IMR-90 (cell line): Measurements from ENCODE around the gene PLA2G4F. TPM values are rescaled to one million over a fixed set of nuclear protein-coding genes. Genes with fewer than 3 reads are reported as not detected.

Source experiments
- ATAC-seq: fragments of 200-7000 bp; cut with Tn5 transposase; 2 replicates; pipeline ENCODE4 v1.9.1; 2020; ENCODE audit warnings: low read depth, mild to moderate bottlenecking, moderate library complexity
- BruUV-seq: library from RNA; stranded (reverse); fragments of 400-500 nt; replicated peaks from 2 replicates; lab custom pipeline; 2021; lab: Mats Ljungman, UMichigan
- CTCF ChIA-PET: fragments of 300-600 bp; formaldehyde crosslinking; extraction: SDS; loops from one replicate; lab custom pipeline; 2021; ENCODE audit warnings: antibody characterized with exemption; lab: Yijun Ruan, JAX
- POLR2A ChIA-PET: fragments of 300-600 bp; sonication (Branson Sonifier 250); formaldehyde crosslinking; loops from one replicate; lab custom pipeline; 2022; ENCODE audit warnings: antibody characterized with exemption; ENCODE audit not compliant: unreplicated experiment; lab: Charles Lee
- DNase-seq: peaks from one replicate; pipeline ENCODE4 v3.0.0; 2013
- H2AFZ ChIP-seq: replicated peaks from 2 replicates; pipeline ENCODE3; 2013; ENCODE audit warnings: low read length, mild to moderate bottlenecking; ENCODE audit not compliant: poor library complexity
- H2AK5ac ChIP-seq: 2 replicates; pipeline ENCODE4 v1.6.1; 2013; ENCODE audit warnings: low read depth, low read length, inconsistent platforms
- H2AK9ac ChIP-seq: replicated peaks from 2 replicates; pipeline ENCODE3; 2013; ENCODE audit warnings: mild to moderate bottlenecking, low read depth, low read length, moderate library complexity; ENCODE audit not compliant: poor library complexity
- H2BK120ac ChIP-seq: 2 replicates; pipeline ENCODE4 v1.6.1; 2013; ENCODE audit warnings: low read depth, low read length, inconsistent platforms
- H2BK15ac ChIP-seq: 3 replicates; pipeline ENCODE4 v1.6.1; 2013; ENCODE audit warnings: low read depth, low read length, inconsistent platforms
- H2BK20ac ChIP-seq: 2 replicates; pipeline ENCODE4 v1.6.1; 2013; ENCODE audit warnings: low read depth, mild to moderate bottlenecking, inconsistent platforms, low read length, moderate library complexity
- H2BK5ac ChIP-seq: 2 replicates; pipeline ENCODE4 v1.6.1; 2013; ENCODE audit warnings: mild to moderate bottlenecking, low read depth, low read length, inconsistent platforms; ENCODE audit not compliant: poor library complexity, severe bottlenecking
- H3K14ac ChIP-seq: replicated peaks from 2 replicates; pipeline ENCODE4 v1.6.1; 2013; ENCODE audit warnings: low read depth, low read length, inconsistent platforms
- H3K18ac ChIP-seq: 2 replicates; pipeline ENCODE4 v1.6.1; 2013; ENCODE audit warnings: low read depth, low read length, control low read depth
- H3K23ac ChIP-seq: 2 replicates; pipeline ENCODE4 v1.6.1; 2013; ENCODE audit warnings: low read depth, low read length, inconsistent platforms
- H3K27ac ChIP-seq: 2 replicates; pipeline ENCODE4 v1.5.1; 2013; ENCODE audit warnings: mild to moderate bottlenecking, control low read depth, low read length; ENCODE audit not compliant: insufficient read depth
- H3K27me3 ChIP-seq: 2 replicates; pipeline ENCODE4 v1.6.1; 2013; ENCODE audit warnings: low read length; ENCODE audit not compliant: control insufficient read depth, insufficient read depth
- H3K36me3 ChIP-seq: 2 replicates; pipeline ENCODE4 v1.6.1; 2013; ENCODE audit warnings: low read length, mixed read lengths; ENCODE audit not compliant: control insufficient read depth, insufficient read depth
- H3K4ac ChIP-seq: 2 replicates; pipeline ENCODE4 v1.6.1; 2013; ENCODE audit warnings: low read depth, low read length, inconsistent platforms
- H3K4me1 ChIP-seq: 2 replicates; pipeline ENCODE4 v1.6.1; 2013; ENCODE audit warnings: low read length, mixed read lengths; ENCODE audit not compliant: control insufficient read depth, insufficient read depth
- H3K4me2 ChIP-seq: 2 replicates; pipeline ENCODE4 v1.6.1; 2013; ENCODE audit warnings: low read depth, mild to moderate bottlenecking, control low read depth, low read length, moderate library complexity
- H3K4me3 ChIP-seq: 2 replicates; pipeline ENCODE4 v1.5.1; 2013; ENCODE audit warnings: low read depth, mild to moderate bottlenecking, control low read depth, low read length, moderate library complexity; ENCODE audit not compliant: insufficient read depth
- H3K56ac ChIP-seq: 2 replicates; pipeline ENCODE4 v1.6.1; 2013; ENCODE audit warnings: low read length, inconsistent platforms; ENCODE audit not compliant: insufficient read depth; ENCODE audit errors: extremely low read depth
- H3K79me1 ChIP-seq, 2 experiments: 2 replicates each; pipeline ENCODE4 v1.6.1; 2013; ENCODE audit warnings: low read length in 2 of 2, inconsistent platforms in 1 of 2, low read depth in 1 of 2
- H3K9ac ChIP-seq: 2 replicates; pipeline ENCODE4 v1.6.1; 2013; ENCODE audit warnings: low read depth, low read length, control low read depth
- H3K9me1 ChIP-seq: 2 replicates; pipeline ENCODE4 v1.6.1; 2013; ENCODE audit warnings: low read length, inconsistent platforms; ENCODE audit not compliant: insufficient read depth
- H3K9me3 ChIP-seq: 2 replicates; pipeline ENCODE4 v1.6.1; 2013; ENCODE audit warnings: low read length; ENCODE audit not compliant: control insufficient read depth, insufficient read depth
- H4K20me1 ChIP-seq: 2 replicates; pipeline ENCODE4 v1.6.1; 2013; ENCODE audit warnings: low read length, inconsistent platforms; ENCODE audit not compliant: insufficient read depth
- H4K5ac ChIP-seq: 2 replicates; pipeline ENCODE4 v1.6.1; 2013; ENCODE audit warnings: mild to moderate bottlenecking, low read depth, low read length, control low read depth
- H4K8ac ChIP-seq, 2 experiments: 2 replicates each; pipeline ENCODE4 v1.6.1; 2013; ENCODE audit warnings: low read depth in 2 of 2, low read length in 2 of 2, control low read depth in 1 of 2, inconsistent platforms in 1 of 2
- H4K91ac ChIP-seq: 2 replicates; pipeline ENCODE4 v1.6.1; 2013; ENCODE audit warnings: low read depth, low read length, inconsistent platforms; ENCODE audit not compliant: insufficient read depth
- BHLHE40 ChIP-seq: fragments of 150-350 bp; IDR thresholded peaks from 2 replicates; pipeline ENCODE4 v1.6.1; 2016; ENCODE audit warnings: mild to moderate bottlenecking, low read depth, low read length
- WGBS, 2 experiments: methylation state at CpG; one replicate each; pipeline versions ENCODE4 v1.1.5 to v1.1.7; 2013; ENCODE audit warnings: missing lambda C conversion rate in 2 of 2; ENCODE audit not compliant: insufficient read length in 1 of 2; ENCODE audit errors: extremely low coverage in 2 of 2; 5-methylcytosine and 5-hydroxymethylcytosine counted together
- dilution Hi-C: fragments of 300-500 bp; cut with HindIII; formaldehyde crosslinking; loops from one replicate; pipeline ENCODE4 v1.14.3; 2018; ENCODE audit warnings: low sequenced_read_pairs; ENCODE audit not compliant: unreplicated experiment
- in situ Hi-C: fragments of 300-500 bp; cut with MboI; formaldehyde crosslinking; loops from 3 replicates; pipeline ENCODE4 v1.14.3; 2019; ENCODE audit warnings: low sequenced_read_pairs, inconsistent platforms, mixed read lengths
- intact Hi-C: fragments of 100-400 bp; cut with micrococcal nuclease; formaldehyde crosslinking; loops from 2 replicates; pipeline ENCODE4 v1.10.0; 2022
- polyA plus RNA-seq, 3 experiments: library from polyadenylated mRNA; depleted of rRNA; stranded (reverse); fragments of >200 nt; gene quantifications; 2 replicates each; pipeline ENCODE4 v1.2.3, GENCODE V29; 2012; ENCODE audit warnings: low replicate concordance in 1 of 3
- total RNA-seq: library from RNA; depleted of rRNA; stranded (reverse); fragments of >200 nt; gene quantifications from 2 replicates; pipeline ENCODE4 v1.2.3, GENCODE V29; 2012

The PLA2G4F gene
- total and polyA plus RNA-seq, 2 of the 4 experiments (the other 2 are of a cell fraction): not detected

DNA sequence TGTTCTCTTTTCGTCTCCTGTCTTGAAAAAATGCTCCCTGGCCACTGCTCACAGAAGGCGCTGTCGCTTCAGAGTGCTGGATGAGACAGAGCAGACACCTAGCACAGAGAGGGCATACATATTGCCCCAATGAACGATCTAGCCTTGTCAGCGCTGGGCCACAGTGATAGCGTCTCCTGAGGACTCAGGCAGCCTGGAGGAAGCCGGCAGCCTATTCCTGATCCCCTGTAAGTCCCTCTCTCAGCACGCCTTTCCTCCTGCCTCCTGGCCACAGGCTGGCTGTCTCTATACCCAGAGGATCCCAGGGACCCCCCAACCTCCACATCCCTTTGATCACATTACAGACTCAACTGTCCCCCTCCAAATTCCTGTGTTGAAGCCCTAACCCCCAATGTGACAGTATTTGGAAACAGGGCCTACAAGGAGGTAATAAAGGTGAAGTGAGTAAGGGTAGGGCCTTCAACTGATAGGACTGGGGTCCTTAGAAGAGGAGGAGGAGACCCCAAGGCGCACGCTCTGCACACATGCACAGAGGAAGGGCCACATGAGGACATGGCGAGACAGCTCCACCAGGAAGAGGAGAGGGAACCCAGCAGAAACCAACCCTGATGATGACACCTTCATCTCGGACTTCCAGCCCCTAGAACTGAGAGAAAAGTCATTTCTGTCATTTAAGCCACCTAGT is 7.5 kb downstream of the PLA2G4F start:
- Histone ChIP-seq H3K14ac (no peak overlapping the region), H2BK15ac (no peak overlapping the region), H2AK9ac (no peak overlapping the region), H3K9ac (no peak overlapping the region), H3K18ac (no peak overlapping the region), H2BK20ac (no peak overlapping the region), H2AFZ (no peak overlapping the region), H2BK5ac (no peak overlapping the region), H3K9me3 (no peaks in the 10 kb centered on the region), H4K8ac (no peak overlapping the region), H4K91ac (no peak overlapping the region), H2AK5ac (no peak overlapping the region), H3K4me1 (no peaks in the 10 kb centered on the region), H3K23ac (no peak overlapping the region), H2BK120ac (no peak overlapping the region), H3K36me3 (no peaks in the 10 kb centered on the region), H3K4me2 (no peak overlapping the region), H4K20me1 (no peaks in the 10 kb centered on the region; the same call in 1 of the 2 replicates), H4K5ac (no peak overlapping the region), H3K27ac (no peak overlapping the region), H3K27me3 (peaks cover 26% of the 10 kb centered on the region), H3K4me3 (no peak overlapping the region), H3K79me1 (no peaks in the 10 kb centered on the region), H3K4ac (no peak overlapping the region), H3K9me1 (no peaks in the 10 kb centered on the region), H3K56ac (no peak overlapping the region)
- ChIA-PET POLR2A (no interaction called here), CTCF (no interaction called here)
- intact Hi-C loops: no loop called here
- in situ Hi-C loops: no loop called here
- TF ChIP-seq BHLHE40: no peak
- DNase-seq (no peak), ATAC-seq (no peak)
- dilution Hi-C loops: no loop called here
- BruUV-seq: no TSS peak
- WGBS, 2 experiments: 63% methylated on average over 4 of the region's 12 CpGs; no CpG with 5 or more reads in 1 of the 2 experiments
